ENCODE measurements around the gene SLC39A1.

SLC39A1 gene

GRCh38 chr1:153977250-153978240 is 14.2 kb upstream of the SLC39A1 start, which contains the start of gene JTB:
JTB (minus strand) TSS chr1:153977674; CDS start chr1:153977252, 422 bp downstream.
- peak; percentile 63 to 73 for DNase-seq (ENCODE audit: low read depth in 1 of 2, low spot score in 1 of 2)

GRCh38 chr1:153976819-153977249 is 13.5 kb upstream of the SLC39A1 start:
- no peak for DNase-seq (ENCODE audit: low read depth in 1 of 2, low spot score in 1 of 2)

- DNase-seq (ENCODE audit: low read depth in 1 of 2, low spot score in 1 of 2) = no peak
These were observed 10.2 kb upstream of the SLC39A1 start for GRCh38 chr1:153973525-153973924.

- DNase-seq (ENCODE audit: low read depth in 1 of 2, low spot score in 1 of 2) = no peak
These were observed 9.7 kb upstream of the SLC39A1 start for GRCh38 chr1:153973071-153973470.

- no peak for DNase-seq (ENCODE audit: low read depth in 1 of 2, low spot score in 1 of 2)
These were observed 7.0 kb upstream of the SLC39A1 start for GRCh38 chr1:153970346-153970745.

- DNase-seq (ENCODE audit: low read depth in 1 of 2, low spot score in 1 of 2) = no peak
These were observed 5.6 kb upstream of the SLC39A1 start for GRCh38 chr1:153968972-153969371.

- DNase-seq (ENCODE audit: low read depth in 1 of 2, low spot score in 1 of 2) = no peak
These were observed 5.1 kb upstream of the SLC39A1 start for GRCh38 chr1:153968408-153968807.

- DNase-seq (ENCODE audit: low read depth in 1 of 2, low spot score in 1 of 2) = no peak
These were observed 4.6 kb upstream of the SLC39A1 start for GRCh38 chr1:153968000-153968363.

GRCh38 chr1:153967107-153967999 is 4.0 kb upstream of the SLC39A1 start, which contains the start of gene CREB3L4:
CREB3L4 (plus strand) TSS chr1:153967902; CDS start chr1:153968526, 624 bp downstream.
- peak; percentile 63 to 67 for DNase-seq (ENCODE audit: low read depth in 1 of 2, low spot score in 1 of 2)

GRCh38 chr1:153963850-153964331 is 554 bp upstream of the SLC39A1 start:
- DNase-seq (ENCODE audit: low read depth in 1 of 2, low spot score in 1 of 2) = no peak

GRCh38 chr1:153962088-153963029 is 978 bp downstream of the SLC39A1 start:
- DNase-seq (ENCODE audit: low read depth in 1 of 2, low spot score in 1 of 2) = no peak

GRCh38 chr1:153961421-153961820 is 1.9 kb downstream of the SLC39A1 start:
- no peak for DNase-seq (ENCODE audit: low read depth in 1 of 2, low spot score in 1 of 2)

- DNase-seq (ENCODE audit: low read depth in 1 of 2, low spot score in 1 of 2) = no peak
These were observed 3.1 kb downstream of the SLC39A1 start for GRCh38 chr1:153960206-153960605.

- no peak for DNase-seq (ENCODE audit: low read depth in 1 of 2, low spot score in 1 of 2)
These were observed 3.9 kb downstream of the SLC39A1 start for GRCh38 chr1:153959454-153959853.

- no peak for DNase-seq (ENCODE audit: low read depth in 1 of 2, low spot score in 1 of 2)
These were observed 4.4 kb downstream of the SLC39A1 start for GRCh38 chr1:153958961-153959260.

GRCh38 chr1:153958111-153958960 is 5.0 kb downstream of the SLC39A1 start, which contains the start of gene CRTC2:
CRTC2 (minus strand) TSS chr1:153958612; CDS start chr1:153958497, 115 bp downstream.
- DNase-seq (ENCODE audit: low read depth in 1 of 2, low spot score in 1 of 2) = peak; percentile 90 to 91

- no peak for DNase-seq (ENCODE audit: low read depth in 1 of 2, low spot score in 1 of 2)
These were observed 5.6 kb downstream of the SLC39A1 start for GRCh38 chr1:153957744-153958110.

- no peak for DNase-seq (ENCODE audit: low read depth in 1 of 2, low spot score in 1 of 2)
These were observed 6.2 kb downstream of the SLC39A1 start for GRCh38 chr1:153956997-153957715.

- no peak for DNase-seq (ENCODE audit: low read depth in 1 of 2, low spot score in 1 of 2)
These were observed 8.5 kb downstream of the SLC39A1 start for GRCh38 chr1:153954826-153955225.

All from stimulated activated CD4-positive, alpha-beta T cell treated with anti-CD3 and anti-CD28 coated beads, Interleukin-15, amount 100 ng/mL, for 1 hour (primary cell).